Measurements from ENCODE around the gene TRIM31. TPM values are rescaled to one million over a fixed set of nuclear protein-coding genes. Genes with fewer than 3 reads are reported as not detected.
A peak's percentile ranks its signal among the peaks of the same experiment; 100 is the strongest.

The TRIM31 gene
- total and polyA plus RNA-seq, 10 of the 15 experiments (the other 5 are each of a cell fraction or from before 2014, with no cell fraction given) = 0.09 to 20.5 (median 0.31) TPM; not detected in 3

DNA sequence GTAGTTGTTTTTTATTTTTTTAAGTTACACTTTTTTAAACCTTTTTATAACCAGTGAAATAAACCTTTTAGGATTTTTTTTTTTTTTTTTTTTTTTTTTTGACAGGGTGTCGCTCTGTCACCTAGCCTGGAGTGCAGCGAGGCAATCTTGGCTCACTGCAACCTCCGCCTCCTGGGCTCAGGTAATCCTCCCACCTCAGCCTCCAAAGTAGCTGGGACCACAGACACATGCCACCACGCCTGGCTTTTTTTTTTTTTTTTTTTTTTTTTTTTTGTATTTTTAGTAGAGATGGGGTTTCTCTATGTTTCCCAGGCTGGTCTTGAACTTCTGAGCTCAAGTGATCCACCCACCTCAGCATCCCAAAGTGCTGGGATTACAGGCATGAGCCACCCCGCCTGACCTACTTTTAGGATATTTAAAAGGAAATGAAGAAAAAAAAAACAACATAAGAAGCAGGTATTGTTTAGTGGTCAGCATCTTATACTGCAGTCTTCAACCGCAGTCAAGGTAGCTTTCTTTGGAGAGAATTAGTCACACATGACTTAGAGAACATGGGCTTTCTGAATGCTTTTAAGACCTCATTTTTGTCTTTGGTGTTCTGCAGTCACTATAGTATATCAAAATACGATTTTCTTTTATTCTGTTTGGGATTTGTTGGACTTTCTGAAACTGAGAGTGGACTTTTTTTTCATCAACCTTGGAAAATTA, 50.3 kb downstream of the TRIM31 start:
- FAIRE-seq (no peak), DNase-seq (ENCODE audit: low read depth, low spot score) (no peak), ATAC-seq (no peak)
- Histone ChIP-seq H3K79me2 (ENCODE audit: control insufficient read depth, insufficient read depth, low read length) (peaks cover 33% of the 10 kb centered on the region), H3K27ac (ENCODE audit: control insufficient read depth, insufficient read depth) (no peak overlapping the region), H3K9me3 (replicated peaks; ENCODE audit: control insufficient read depth, insufficient read depth, low read length) (no peaks in the 10 kb centered on the region), H3K4me3 (peak overlapping the region; percentile 99; the same call in 1 of the 2 replicates), H3K36me3 (ENCODE audit: control insufficient read depth in 2 of 2, insufficient read depth in 2 of 2, low read length in 1 of 2) (no peaks in the 10 kb centered on the region), H2AFZ (ENCODE audit: control insufficient read depth, low read depth, low read length) (no peak overlapping the region), H4K20me1 (ENCODE audit: control insufficient read depth, insufficient read depth) (no peaks in the 10 kb centered on the region), H3K4me2 (ENCODE audit: control insufficient read depth, insufficient read depth) (peak overlapping the region; percentile 67; the same call in 1 of the 2 replicates), H3K4me1 (ENCODE audit: control insufficient read depth, insufficient read depth, low read length) (peaks cover 5% of the 10 kb centered on the region; the same call in 1 of the 2 replicates), H3K27me3 (replicated peaks in 1 of 2; ENCODE audit: control insufficient read depth in 2 of 2, insufficient read depth in 2 of 2, low read length in 1 of 2) (no peaks in the 10 kb centered on the region), H3K9ac (ENCODE audit: control insufficient read depth, insufficient read depth, low read length) (no peak overlapping the region)
- ChIA-PET RAD21 (ENCODE audit: unreplicated experiment) (interaction anchor here (0.6 to 1.0 kb wide), 2 partner anchors 69 to 80 kb away, joined by 3 read pairs; no protein-coding TSS in a partner anchor), CTCF (interaction anchor here (0.6 to 1.4 kb wide), 3 partner anchors 69 to 618 kb away, joined by 3 to 5 read pairs (median 4); no protein-coding TSS in a partner anchor), POLR2A (interaction anchor here (0.6 to 2.4 kb wide), 5 partner anchors 20 to 555 kb away, joined by 3 to 5 read pairs (median 3); partner anchors contain the start of gene MRPS18B), SMC1A (ENCODE audit: uncharacterized antibody, unreplicated experiment) (interaction anchor here (1.8 kb wide), 1 partner anchor 23 kb away, joined by 4 read pairs; no protein-coding TSS in a partner anchor)
- in situ Hi-C loops (cut with MboI) (no loop called here), intact Hi-C loops (cut with micrococcal nuclease; ENCODE audit: unreplicated experiment) (no loop called here)
- TF ChIP-seq, protein P1, sequence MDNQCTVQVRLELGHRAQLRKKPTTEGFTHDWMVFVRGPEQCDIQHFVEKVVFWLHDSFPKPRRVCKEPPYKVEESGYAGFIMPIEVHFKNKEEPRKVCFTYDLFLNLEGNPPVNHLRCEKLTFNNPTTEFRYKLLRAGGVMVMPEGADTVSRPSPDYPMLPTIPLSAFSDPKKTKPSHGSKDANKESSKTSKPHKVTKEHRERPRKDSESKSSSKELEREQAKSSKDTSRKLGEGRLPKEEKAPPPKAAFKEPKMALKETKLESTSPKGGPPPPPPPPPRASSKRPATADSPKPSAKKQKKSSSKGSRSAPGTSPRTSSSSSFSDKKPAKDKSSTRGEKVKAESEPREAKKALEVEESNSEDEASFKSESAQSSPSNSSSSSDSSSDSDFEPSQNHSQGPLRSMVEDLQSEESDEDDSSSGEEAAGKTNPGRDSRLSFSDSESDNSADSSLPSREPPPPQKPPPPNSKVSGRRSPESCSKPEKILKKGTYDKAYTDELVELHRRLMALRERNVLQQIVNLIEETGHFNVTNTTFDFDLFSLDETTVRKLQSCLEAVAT (IDR thresholded peaks at IDR 0.05) = peak; percentile 10; the same call in 1 of the 2 replicates
- TF ChIP-seq RB1 (IDR thresholded peaks at IDR 0.05; ENCODE audit: borderline replicate concordance) = no peak
- WGBS (ENCODE audit: insufficient coverage, insufficient replicate concordance, low lambda C conversion rate, missing lambda C conversion rate) = 86% methylated on average over 7 of the region's 7 CpGs
- no TSS peak for BruUV-seq (replicated peaks)

All from GM12878 (cell line).